SK-N-SH (cell line): Measurements from ENCODE around the gene GTF2I. TPM values are rescaled to one million over a fixed set of nuclear protein-coding genes. Genes with fewer than 3 reads are reported as not detected.

ENCODE experiments used
- CTCF ChIA-PET: fragments of 300-600, 350-600 bp; formaldehyde crosslinking; extraction: SDS; loops from one replicate; lab custom pipeline; 2021; lab: Yijun Ruan, JAX
- POLR2A ChIA-PET: fragments of 350-600 bp; sonication (Branson Sonifier 250); formaldehyde crosslinking; extraction: SDS; loops from one replicate; lab custom pipeline; 2020; ENCODE audit warnings: antibody characterized with exemption, inconsistent platforms; lab: Yijun Ruan, JAX
- DNase-seq: peaks from one replicate; pipeline ENCODE4 v3.0.0; 2012
- H2AFZ ChIP-seq: fragments of 200-600 bp; sonication (generic); 2 replicates; pipeline ENCODE4 v1.8.1; 2016; ENCODE audit warnings: antibody characterized with exemption, mild to moderate bottlenecking, low read depth
- H3F3A ChIP-seq: fragments of 200-600 bp; sonication (generic); replicated peaks from 2 replicates; pipeline ENCODE3; 2016; ENCODE audit warnings: antibody characterized with exemption, mild to moderate bottlenecking; ENCODE audit not compliant: insufficient read depth
- H3K27ac ChIP-seq, 2 experiments: fragments of 200-500 bp in 1 of 2; fragments of 200-600 bp in 1 of 2; sonication (Bioruptor generic) in 1 of 2; sonication (generic), shearing (Covaris generic) in 1 of 2; 2 replicates each; pipeline versions ENCODE4 v1.5.1 to v1.6.1; 2014 to 2016; ENCODE audit warnings: low read depth in 2 of 2, inconsistent platforms in 1 of 2, low read length in 1 of 2, mild to moderate bottlenecking in 1 of 2, mixed read lengths in 1 of 2
- H3K27me3 ChIP-seq: fragments of 200-600 bp; sonication (generic), shearing (Covaris generic); 2 replicates; pipeline ENCODE4 v1.6.1; 2016; ENCODE audit warnings: mixed run types; ENCODE audit not compliant: insufficient read depth
- H3K36me3 ChIP-seq, 2 experiments: fragments of 200-500 bp in 1 of 2; fragments of 200-600 bp in 1 of 2; sonication (Bioruptor generic) in 1 of 2; sonication (generic) in 1 of 2; replicated peaks in 1 of 2; 2 replicates each; pipeline versions ENCODE3 to v1.5.1; 2014 to 2016; ENCODE audit warnings: low read length in 1 of 2, mild to moderate bottlenecking in 1 of 2; ENCODE audit not compliant: insufficient read depth in 2 of 2, control insufficient read depth in 1 of 2
- H3K4me1 ChIP-seq, 2 experiments: fragments of 200-500 bp in 1 of 2; fragments of 200-600 bp in 1 of 2; sonication (Bioruptor generic) in 1 of 2; sonication (generic), shearing (Covaris generic) in 1 of 2; 2 replicates each; pipeline versions ENCODE4 v1.5.1 to v1.6.1; 2014 to 2016; ENCODE audit warnings: low read depth in 1 of 2, low read length in 1 of 2, mixed run types in 1 of 2; ENCODE audit not compliant: insufficient read depth in 2 of 2, control insufficient read depth in 1 of 2
- H3K4me2 ChIP-seq: fragments of 200-600 bp; sonication (generic), shearing (Covaris generic); 2 replicates; pipeline ENCODE4 v1.6.1; 2017; ENCODE audit warnings: mixed run types
- H3K4me3 ChIP-seq, 2 experiments: fragments of 200-500 bp in 1 of 2; fragments of 200-600 bp in 1 of 2; sonication (Bioruptor generic) in 1 of 2; sonication (generic), shearing (Covaris generic) in 1 of 2; 2 replicates each; pipeline versions ENCODE4 v1.5.1 to v1.8.1; 2014 to 2016; ENCODE audit warnings: low read depth in 2 of 2, inconsistent platforms in 1 of 2, low read length in 1 of 2, mild to moderate bottlenecking in 1 of 2, mixed read lengths in 1 of 2, moderate library complexity in 1 of 2
- H3K79me2 ChIP-seq: fragments of 200-600 bp; sonication (generic); 2 replicates; pipeline ENCODE4 v1.8.1; 2017; ENCODE audit warnings: mild to moderate bottlenecking; ENCODE audit not compliant: insufficient read depth
- H3K9ac ChIP-seq: fragments of 200-600 bp; sonication (generic); 2 replicates; pipeline ENCODE4 v1.6.1; 2017; ENCODE audit warnings: mixed run types
- H3K9me2 ChIP-seq: fragments of 200-600 bp; sonication (generic); 2 replicates; pipeline ENCODE4 v1.6.1; 2017; ENCODE audit warnings: mixed run types
- H3K9me3 ChIP-seq: fragments of 200-600 bp; sonication (generic); 2 replicates; pipeline ENCODE4 v1.6.1; 2017; ENCODE audit warnings: mixed run types, mild to moderate bottlenecking, moderate library complexity
- H4K20me1 ChIP-seq: fragments of 200-600 bp; sonication (generic); 2 replicates; pipeline ENCODE4 v1.6.1; 2017; ENCODE audit warnings: mild to moderate bottlenecking, mixed run types; ENCODE audit not compliant: insufficient read depth
- CHD2 ChIP-seq: fragments of 150-350 bp; IDR thresholded peaks from 2 replicates; pipeline ENCODE4 v1.6.1; 2018; ENCODE audit warnings: low read length; ENCODE audit not compliant: partially characterized antibody
- CTCF ChIP-seq: fragments of 200-600 bp; sonication (generic); IDR thresholded peaks from 2 replicates; pipeline ENCODE4 v1.6.1; 2017; ENCODE audit warnings: antibody characterized with exemption, mild to moderate bottlenecking, moderate library complexity
- EP300 ChIP-seq, 2 experiments: IDR thresholded peaks; 2 replicates each; pipeline versions ENCODE4 v1.4.0 to v1.6.1; 2012; ENCODE audit warnings: borderline replicate concordance in 1 of 2, low read depth in 1 of 2, low read length in 1 of 2
- EZH2phosphoT487 ChIP-seq: fragments of 200-600 bp; sonication (generic); IDR thresholded peaks from 2 replicates; pipeline ENCODE4 v1.6.1; 2017; ENCODE audit warnings: low read depth, mixed run types, mild to moderate bottlenecking, antibody characterized with exemption, moderate library complexity, borderline replicate concordance
- FOSL2 ChIP-seq: IDR thresholded peaks from 2 replicates; pipeline ENCODE4 v1.4.0; 2012; ENCODE audit warnings: low read depth, mild to moderate bottlenecking, moderate library complexity, borderline replicate concordance
- FOXM1 ChIP-seq: IDR thresholded peaks from 2 replicates; pipeline ENCODE4 v1.4.0; 2012; ENCODE audit warnings: low read depth, mild to moderate bottlenecking
- GABPA ChIP-seq: IDR thresholded peaks from 2 replicates; pipeline ENCODE4 v1.4.0; 2012; ENCODE audit warnings: low read depth, mild to moderate bottlenecking
- MEF2A ChIP-seq: IDR thresholded peaks from 2 replicates; pipeline ENCODE4 v1.4.0; 2012; ENCODE audit warnings: low read depth, borderline replicate concordance
- NRF1 ChIP-seq: IDR thresholded peaks from 2 replicates; pipeline ENCODE4 v1.6.1; 2012; ENCODE audit warnings: low read depth, mild to moderate bottlenecking, low read length
- RCOR1 ChIP-seq: fragments of 150-350 bp; IDR thresholded peaks from 2 replicates; pipeline ENCODE4 v1.6.1; 2017; ENCODE audit warnings: antibody characterized with exemption, low read length
- RFX5 ChIP-seq: IDR thresholded peaks from 2 replicates; pipeline ENCODE4 v1.6.1; 2012; ENCODE audit warnings: mild to moderate bottlenecking, improper control_type of control experiment, low read length
- RXRA ChIP-seq: IDR thresholded peaks from 2 replicates; pipeline ENCODE4 v1.4.0; 2012; ENCODE audit warnings: low read depth, mild to moderate bottlenecking, borderline replicate concordance
- SMC3 ChIP-seq: IDR thresholded peaks from 2 replicates; pipeline ENCODE4 v1.6.1; 2012; ENCODE audit warnings: low read depth, low read length, improper control_type of control experiment
- TCF12 ChIP-seq: IDR thresholded peaks from 2 replicates; pipeline ENCODE4 v1.4.0; 2012
- YY1 ChIP-seq: IDR thresholded peaks from 2 replicates; pipeline ENCODE4 v1.4.0; 2012; ENCODE audit warnings: low read depth, mild to moderate bottlenecking
- WGBS: methylation state at CpG from one replicate; pipeline ENCODE4 v1.1.6; 2017; ENCODE audit warnings: low lambda C conversion rate; 5-methylcytosine and 5-hydroxymethylcytosine counted together
- polyA plus RNA-seq, 3 experiments: library from polyadenylated mRNA; depleted of rRNA; stranded (reverse); fragments of >200 nt; gene quantifications; 2 replicates each; pipeline ENCODE4 v1.2.3, GENCODE V29; 2012
- TF ChIP-seq, protein P1 (sequence below): IDR thresholded peaks from 2 replicates; pipeline ENCODE4 v1.4.0; 2012; ENCODE audit warnings: low read depth, borderline replicate concordance
- TF ChIP-seq, protein P2 (sequence below): fragments of 150-350 bp; IDR thresholded peaks from 2 replicates; pipeline ENCODE4 v1.6.1; 2016; ENCODE audit warnings: mild to moderate bottlenecking, low read depth, low read length

The GTF2I gene
- polyA plus RNA-seq, 1 of the 3 experiments (the other 2 are of a cell fraction) = 90.5 TPM

- H3F3A ChIP-seq = peaks cover 8% of the 10 kb centered on the region
- no peak overlapping the region for H3K4me2 ChIP-seq
- no peaks in the 10 kb centered on the region for H3K9me3 ChIP-seq
- peaks cover 97% of the 10 kb centered on the region for H4K20me1 ChIP-seq
- DNase-seq = no peak
- no peak overlapping the region for H3K27ac ChIP-seq
- no peaks in the 10 kb centered on the region for H3K9me2 ChIP-seq
- peaks cover 99% of the 10 kb centered on the region for H3K79me2 ChIP-seq
- WGBS = 94% methylated on average over 3 of the region's 3 CpGs
- TF ChIP-seq NRF1 (no peak), CHD2 (no peak), RCOR1 (no peak), MEF2A (no peak), SMC3 (no peak), YY1 (no peak), TCF12 (no peak), EZH2phosphoT487 (no peak), FOXM1 (no peak), GABPA (no peak), EP300 (IDR thresholded peaks at IDR 0.05; ENCODE audit: borderline replicate concordance in 1 of 2, low read depth in 1 of 2, low read length in 1 of 2) (no peak), RFX5 (no peak), CTCF (no peak), FOSL2 (no peak), RXRA (no peak)
- TF ChIP-seq, protein P1, sequence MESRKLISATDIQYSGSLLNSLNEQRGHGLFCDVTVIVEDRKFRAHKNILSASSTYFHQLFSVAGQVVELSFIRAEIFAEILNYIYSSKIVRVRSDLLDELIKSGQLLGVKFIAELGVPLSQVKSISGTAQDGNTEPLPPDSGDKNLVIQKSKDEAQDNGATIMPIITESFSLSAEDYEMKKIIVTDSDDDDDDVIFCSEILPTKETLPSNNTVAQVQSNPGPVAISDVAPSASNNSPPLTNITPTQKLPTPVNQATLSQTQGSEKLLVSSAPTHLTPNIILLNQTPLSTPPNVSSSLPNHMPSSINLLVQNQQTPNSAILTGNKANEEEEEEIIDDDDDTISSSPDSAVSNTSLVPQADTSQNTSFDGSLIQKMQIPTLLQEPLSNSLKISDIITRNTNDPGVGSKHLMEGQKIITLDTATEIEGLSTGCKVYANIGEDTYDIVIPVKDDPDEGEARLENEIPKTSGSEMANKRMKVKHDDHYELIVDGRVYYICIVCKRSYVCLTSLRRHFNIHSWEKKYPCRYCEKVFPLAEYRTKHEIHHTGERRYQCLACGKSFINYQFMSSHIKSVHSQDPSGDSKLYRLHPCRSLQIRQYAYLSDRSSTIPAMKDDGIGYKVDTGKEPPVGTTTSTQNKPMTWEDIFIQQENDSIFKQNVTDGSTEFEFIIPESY = no peak
- TF ChIP-seq, protein P2, sequence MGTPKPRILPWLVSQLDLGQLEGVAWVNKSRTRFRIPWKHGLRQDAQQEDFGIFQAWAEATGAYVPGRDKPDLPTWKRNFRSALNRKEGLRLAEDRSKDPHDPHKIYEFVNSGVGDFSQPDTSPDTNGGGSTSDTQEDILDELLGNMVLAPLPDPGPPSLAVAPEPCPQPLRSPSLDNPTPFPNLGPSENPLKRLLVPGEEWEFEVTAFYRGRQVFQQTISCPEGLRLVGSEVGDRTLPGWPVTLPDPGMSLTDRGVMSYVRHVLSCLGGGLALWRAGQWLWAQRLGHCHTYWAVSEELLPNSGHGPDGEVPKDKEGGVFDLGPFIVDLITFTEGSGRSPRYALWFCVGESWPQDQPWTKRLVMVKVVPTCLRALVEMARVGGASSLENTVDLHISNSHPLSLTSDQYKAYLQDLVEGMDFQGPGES = no peak
- ChIA-PET CTCF (interaction anchor here (0.9 to 1.6 kb wide), 2 partner anchors 12 to 22 kb away, joined by 3 to 5 read pairs; no protein-coding TSS in a partner anchor), POLR2A (no interaction called here)
- peaks cover 4 to 29% of the 10 kb centered on the region in 2 experiments for H3K36me3 ChIP-seq
- H2AFZ ChIP-seq = no peak overlapping the region
- no peaks in the 10 kb centered on the region for H3K27me3 ChIP-seq
- H3K4me3 ChIP-seq = no peak overlapping the region
- no peak overlapping the region for H3K9ac ChIP-seq
- H3K4me1 ChIP-seq = no peaks in the 10 kb centered on the region
Measured at GRCh38 chr7:74682829-74683228, 25.3 kb downstream of the GTF2I start.
